Skin of body (tissue), 2 donors: ENCODE measurements around the gene GCFC2. TPM values are rescaled to one million over a fixed set of nuclear protein-coding genes. Genes with fewer than 3 reads are reported as not detected.
"Not testable (repeated sequence)": the region's sequence is repeated elsewhere in the genome, so short reads cannot be mapped to it uniquely, and the experiment has no call there.

Source experiments
- DNase-seq: peaks from one replicate; lab custom pipeline; 2025; lab: John Stamatoyannopoulos, UW
- total RNA-seq: library from RNA; depleted of rRNA; stranded (reverse); fragments of >200 nt; gene quantifications from one replicate; pipeline ENCODE4 v1.2.3, GENCODE V29; 2014

Gene GCFC2
- total RNA-seq = 27.4 TPM

- DNase-seq = peak; percentile 86
Observed at GRCh38 chr2:75710577-75711253, at the start of gene GCFC2. Gene GCFC2 (minus strand): TSS chr2:75710915. CDS start chr2:75710855, 60 bp downstream.

- no peak for DNase-seq
Observed at GRCh38 chr2:75752828-75753227, 42.1 kb upstream of the GCFC2 start.

- no peak for DNase-seq
Observed at GRCh38 chr2:75751824-75752468, 41.2 kb upstream of the GCFC2 start.

DNA sequence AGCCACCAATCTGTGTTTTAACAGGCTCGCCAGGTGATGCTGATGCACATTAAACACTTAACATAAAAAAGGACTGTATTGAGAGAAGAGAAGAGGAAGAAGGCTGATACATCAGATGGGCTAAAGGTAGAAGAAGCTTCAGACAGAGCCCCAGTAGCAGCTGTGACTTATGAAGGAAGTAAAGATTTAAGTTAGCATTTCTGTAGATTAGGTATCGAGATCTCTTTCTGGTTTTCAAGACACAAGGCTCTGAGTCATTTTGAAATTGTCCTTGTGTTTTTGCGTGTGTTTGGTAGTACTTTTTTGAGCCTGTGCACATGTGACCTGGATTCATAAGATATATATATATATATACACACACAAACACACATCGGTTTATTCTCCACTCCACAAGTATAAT is 40.6 kb upstream of the GCFC2 start:
- no peak for DNase-seq

GRCh38 chr2:75737961-75738360 is 27.2 kb upstream of the GCFC2 start:
- DNase-seq = no peak

DNA sequence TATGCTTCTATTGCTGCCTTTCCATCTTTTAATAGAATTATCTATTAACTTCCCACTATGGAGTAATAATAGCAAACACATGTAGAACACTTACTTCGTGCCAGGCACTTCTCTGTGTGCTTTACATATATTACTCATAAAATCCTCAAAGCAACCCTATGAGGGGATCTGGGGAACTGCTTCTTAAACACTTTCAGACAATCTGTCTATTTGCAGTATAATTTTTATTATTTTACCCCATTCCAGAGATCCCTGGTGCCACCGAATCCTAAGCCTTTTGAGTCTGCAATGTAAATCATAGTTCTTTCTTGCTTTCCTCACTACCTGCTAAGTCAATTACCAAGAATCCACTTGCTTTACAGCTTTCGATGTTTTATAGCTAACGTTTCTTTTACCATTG is 25.6 kb upstream of the GCFC2 start:
- DNase-seq = no peak

DNA sequence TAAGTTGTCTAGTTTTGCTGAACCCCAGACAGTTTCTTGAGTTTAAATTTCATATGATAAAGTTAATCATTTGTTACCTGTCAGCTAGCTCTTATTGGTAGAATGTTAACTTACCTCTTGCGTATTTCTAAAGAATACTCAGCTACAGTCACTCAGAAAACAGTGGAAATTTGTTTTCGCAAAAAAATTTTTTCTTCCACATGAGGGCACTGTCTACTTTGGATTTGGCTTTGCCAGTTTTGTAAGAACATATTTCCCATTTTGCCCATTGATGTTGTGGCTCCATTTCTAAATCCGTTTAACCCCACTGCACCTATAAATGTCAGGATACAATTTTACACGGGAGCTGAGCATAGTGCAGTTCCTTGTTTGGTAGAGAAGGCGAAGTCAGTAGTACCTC is 19.1 kb upstream of the GCFC2 start:
- no peak for DNase-seq

DNA sequence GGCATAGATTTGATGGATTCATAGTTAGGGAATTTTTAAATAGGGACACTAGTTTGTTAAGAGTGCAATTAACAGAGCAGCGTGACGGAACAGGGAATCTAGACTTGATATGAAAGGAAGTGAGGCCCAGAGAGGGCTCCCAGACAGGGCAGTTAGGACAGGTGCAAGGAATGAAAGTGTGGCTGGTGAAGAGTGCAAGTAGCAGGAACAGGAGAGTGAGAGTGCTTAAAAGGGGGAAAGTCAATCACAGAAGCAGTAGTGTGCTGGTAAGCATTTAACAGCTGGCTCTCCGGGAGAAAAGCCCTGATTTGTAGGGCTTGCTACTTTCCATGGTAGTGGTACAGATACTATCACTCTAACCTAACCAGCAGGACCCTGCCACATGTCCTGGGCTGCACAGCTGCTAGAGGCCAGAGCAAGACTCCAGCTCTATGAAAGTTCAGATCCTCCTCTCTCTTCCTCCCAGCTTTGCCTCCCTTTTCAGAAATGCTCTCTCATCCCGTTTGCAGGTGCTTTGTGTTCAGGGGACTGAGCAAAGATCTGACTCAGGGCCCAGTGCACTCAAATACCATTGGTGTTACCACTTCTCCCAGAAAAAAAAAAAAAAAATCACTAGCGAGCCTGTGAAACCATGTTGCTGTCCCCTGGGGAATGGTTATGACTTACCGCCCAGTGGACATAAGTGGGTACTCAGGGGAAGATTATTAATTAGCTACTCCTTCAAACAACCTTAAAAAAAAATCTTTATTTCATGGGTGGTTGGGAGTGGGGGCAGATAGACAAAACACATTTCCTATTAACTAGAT is 18.1 kb upstream of the GCFC2 start:
- DNase-seq = no peak

- DNase-seq = no peak
Observed at GRCh38 chr2:75722687-75723086, 12.0 kb upstream of the GCFC2 start.

DNA sequence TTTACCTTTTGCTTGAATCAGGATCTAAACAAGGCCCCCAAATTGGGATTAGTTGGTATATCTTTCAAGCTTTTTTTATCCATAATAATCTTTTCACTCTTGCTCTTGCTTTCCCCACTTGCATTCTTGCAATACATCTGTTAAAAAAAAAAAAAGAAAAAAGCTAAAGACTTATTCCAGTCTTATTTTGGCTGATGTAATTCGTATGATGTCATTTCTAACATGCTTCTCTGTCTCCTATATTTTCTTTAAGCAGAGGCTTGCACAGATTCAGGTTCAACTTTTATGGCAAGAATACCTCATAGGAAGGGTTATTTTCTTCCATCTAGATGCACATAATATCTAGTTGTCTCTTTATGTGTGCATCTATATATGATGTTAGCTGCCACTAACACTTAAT is 9.8 kb upstream of the GCFC2 start:
- no peak for DNase-seq

DNA sequence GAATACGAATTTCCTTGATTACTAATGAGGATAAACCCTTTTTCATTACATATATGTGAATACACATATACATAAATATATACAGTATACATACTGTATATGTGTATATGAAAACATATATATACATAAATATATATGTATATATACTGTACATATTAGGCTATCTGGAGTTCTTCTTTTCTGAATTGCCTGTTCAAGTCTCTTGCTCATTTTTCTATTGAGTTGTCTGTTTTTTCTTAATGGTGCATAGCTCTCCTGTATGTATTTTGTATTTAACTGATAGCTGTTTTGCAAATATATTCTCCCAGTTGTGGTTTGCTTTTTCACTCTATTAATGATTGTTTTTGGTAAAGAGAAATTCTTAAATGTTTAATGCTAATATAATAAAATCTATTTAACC is 8.9 kb upstream of the GCFC2 start:
- no peak for DNase-seq

GRCh38 chr2:75716406-75716805 is 5.7 kb upstream of the GCFC2 start:
- DNase-seq = no peak

GRCh38 chr2:75711590-75711989 is 875 bp upstream of the GCFC2 start:
- not testable (repeated sequence) for DNase-seq

DNA sequence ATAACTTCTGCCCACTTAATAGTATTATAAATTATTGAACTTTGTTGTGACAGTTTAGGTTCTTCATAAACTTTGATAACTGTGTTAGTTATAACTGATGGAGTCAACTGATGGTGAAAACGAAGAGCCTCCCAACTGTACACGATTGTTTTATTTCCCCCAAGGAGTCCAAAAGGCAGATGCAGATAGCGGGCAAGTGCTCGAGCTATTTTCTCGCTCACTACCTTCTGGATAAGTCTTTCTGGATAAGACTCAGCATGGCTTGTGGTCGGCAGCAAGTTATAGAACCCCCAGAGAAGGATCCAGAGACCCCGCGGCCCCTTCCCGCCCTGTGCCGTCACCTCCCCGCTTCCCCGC is 517 bp downstream of the GCFC2 start:
- DNase-seq = no peak

DNA sequence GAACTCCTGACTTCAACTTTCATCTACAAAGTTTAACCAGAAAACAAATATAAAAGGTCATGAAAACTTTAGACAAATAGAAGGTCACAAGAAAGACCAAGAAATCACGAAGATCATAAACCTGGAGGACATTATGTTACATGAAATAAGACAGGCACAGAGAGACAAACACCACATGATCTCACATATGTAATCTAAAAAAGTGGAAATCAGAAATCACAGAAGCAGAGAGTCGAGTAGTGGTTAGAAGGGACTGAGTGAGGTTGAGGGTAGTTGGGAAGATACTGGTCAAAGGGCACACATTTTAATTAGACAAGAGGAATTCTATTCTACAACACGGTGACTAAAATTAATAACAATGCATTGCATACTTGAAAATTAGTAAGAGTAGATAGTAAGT is 1.4 kb downstream of the GCFC2 start:
- no peak for DNase-seq

- no peak for DNase-seq
Observed at GRCh38 chr2:75707901-75708300, 2.8 kb downstream of the GCFC2 start.

DNA sequence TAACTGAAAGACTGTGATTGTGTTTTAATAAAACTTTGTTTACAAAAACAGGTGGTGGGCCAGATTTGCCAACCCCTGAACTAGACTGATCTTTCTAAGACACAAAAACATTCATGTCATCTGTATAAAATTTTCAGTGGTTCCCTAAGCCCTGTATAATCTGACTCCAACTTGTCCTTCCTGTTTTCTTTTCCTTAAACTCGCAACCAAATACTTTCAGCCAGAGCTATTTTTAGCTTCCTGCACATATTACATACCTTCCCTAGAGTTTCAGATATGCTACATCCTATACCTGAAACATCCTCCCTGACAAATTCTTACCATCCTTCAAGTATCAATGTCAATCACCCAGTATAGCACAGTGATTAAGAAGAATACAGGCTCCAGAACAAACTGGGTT is 4.8 kb downstream of the GCFC2 start:
- DNase-seq = no peak

DNA sequence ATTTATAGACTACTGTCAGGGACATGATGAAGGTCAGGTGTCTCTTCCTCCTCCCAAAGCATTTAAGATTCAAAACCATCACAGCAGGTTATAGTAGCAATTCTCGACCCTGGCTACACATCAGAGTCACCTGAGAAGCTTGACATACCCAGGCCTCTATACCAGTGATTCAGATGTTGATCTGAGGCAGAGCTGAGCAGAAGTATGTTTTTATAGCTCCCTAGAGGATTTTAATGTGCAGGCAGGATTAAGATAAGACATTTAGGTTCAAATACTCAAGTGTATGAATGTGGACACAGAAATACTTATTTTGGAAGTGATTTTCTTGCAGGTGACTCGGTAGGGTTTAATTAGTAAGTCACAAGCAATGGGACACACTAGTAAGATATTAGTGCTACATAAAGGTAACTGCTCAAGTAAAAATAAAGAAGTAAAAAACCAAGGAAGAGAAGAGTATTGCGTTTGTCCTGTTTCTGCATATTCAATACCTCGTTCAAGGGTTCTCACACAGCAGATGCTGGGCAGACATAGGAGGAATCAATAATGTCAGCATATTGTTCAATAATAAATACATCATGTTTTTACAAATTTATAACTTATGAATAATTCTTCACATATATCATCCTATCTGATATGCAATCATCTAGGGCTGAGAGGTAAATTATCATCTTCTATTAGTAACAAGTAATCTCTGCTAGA is 7.0 kb downstream of the GCFC2 start:
- no peak for DNase-seq

DNA sequence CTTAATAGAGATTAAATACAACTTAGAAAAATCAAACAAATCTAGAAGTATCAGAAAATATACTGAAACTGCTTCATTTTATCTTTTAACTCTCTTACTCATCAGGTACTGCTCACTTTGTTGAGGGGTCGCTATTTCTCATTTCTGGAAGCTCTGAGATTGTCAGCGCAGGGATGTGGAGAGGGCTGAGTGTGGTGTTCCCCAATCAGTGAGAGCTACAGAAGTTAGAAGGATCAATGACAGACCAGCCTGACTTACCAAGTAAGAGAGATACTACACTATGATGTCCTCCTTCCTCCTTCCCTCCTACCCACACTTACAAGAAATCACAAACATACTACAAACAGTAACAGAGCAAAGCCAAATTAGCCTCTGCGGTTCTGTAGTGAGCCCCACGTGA is 8.1 kb downstream of the GCFC2 start:
- DNase-seq = no peak

GRCh38 chr2:75698918-75699317 is 11.8 kb downstream of the GCFC2 start:
- no peak for DNase-seq

GRCh38 chr2:75688196-75688595 is 22.5 kb downstream of the GCFC2 start:
- DNase-seq = no peak

DNA sequence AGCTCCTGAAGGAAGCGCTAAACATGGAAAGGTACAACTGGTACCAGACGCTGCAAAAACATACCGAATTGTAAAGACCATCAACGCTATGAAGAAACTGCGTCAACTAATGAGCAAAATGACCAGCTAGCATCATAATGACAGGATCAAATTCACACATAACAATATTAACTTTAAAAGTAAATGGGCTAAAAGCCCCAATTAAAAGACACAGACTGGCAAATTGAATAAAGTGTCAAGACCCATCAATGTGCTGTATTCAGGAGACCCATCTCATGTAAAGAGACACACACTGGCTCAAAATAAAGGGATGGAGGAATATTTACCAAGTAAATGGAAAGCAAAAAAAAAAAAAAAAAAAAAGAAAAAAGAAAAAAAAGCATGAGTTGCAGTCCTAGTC is 27.3 kb downstream of the GCFC2 start:
- DNase-seq = not testable (repeated sequence)
